Hematopoietic multipotent progenitor cell (in vitro differentiated cells): Measurements from ENCODE around the gene TNXB. TPM values are rescaled to one million over a fixed set of nuclear protein-coding genes. Genes with fewer than 3 reads are reported as not detected.
"Not testable (repeated sequence)": the region's sequence is repeated elsewhere in the genome, so short reads cannot be mapped to it uniquely, and the experiment has no call there.

ENCODE experiments used
- DNase-seq, 3 donors: peaks; one replicate each; pipeline ENCODE4 v3.0.0-alpha.2; 2011 to 2015; ENCODE audit warnings: low read depth in 2 of 3, low spot score in 2 of 3
- small RNA-seq: library from RNA; depleted of rRNA; stranded (forward); fragments of <200 nt; gene quantifications from one replicate; pipeline ENCODE3, GENCODE V24; 2012
- total RNA-seq: library from RNA; depleted of rRNA; stranded (reverse); fragments of >200 nt; gene quantifications from one replicate; pipeline ENCODE4 v1.2.3, GENCODE V29; 2012

TNXB gene
- total RNA-seq, 1 donor: 1.1 TPM

- not testable (repeated sequence) for DNase-seq
These were observed 100.5 kb downstream of the TNXB start for GRCh38 chr6:32008616-32009015.

GRCh38 chr6:32008037-32008436 is 101.1 kb downstream of the TNXB start:
- not testable (repeated sequence) for DNase-seq

- not testable (repeated sequence) for DNase-seq
These were observed 102.1 kb downstream of the TNXB start for GRCh38 chr6:32007086-32007485.

GRCh38 chr6:32005991-32006529 is 103.1 kb downstream of the TNXB start:
- DNase-seq: not testable (repeated sequence)

GRCh38 chr6:32005538-32005880 is 103.6 kb downstream of the TNXB start:
- not testable (repeated sequence) for DNase-seq

GRCh38 chr6:32004864-32005537 is 104.1 kb downstream of the TNXB start:
- not testable (repeated sequence) for DNase-seq

- DNase-seq: not testable (repeated sequence)
These were observed 104.7 kb downstream of the TNXB start for GRCh38 chr6:32004393-32004792.

- DNase-seq: not testable (repeated sequence)
These were observed 105.8 kb downstream of the TNXB start for GRCh38 chr6:32003301-32003700.

GRCh38 chr6:32002546-32003268 is 106.4 kb downstream of the TNXB start:
- not testable (repeated sequence) for DNase-seq

GRCh38 chr6:31996385-31996784 is 112.8 kb downstream of the TNXB start:
- DNase-seq: not testable (repeated sequence)

GRCh38 chr6:31994421-31994820 is 114.7 kb downstream of the TNXB start:
- DNase-seq: not testable (repeated sequence)

Small RNA genes within 50 kb of the gene (small RNA-seq; reads per million reads assigned to genes)
- not detected for gene RNA5SP206

Other genes with a start within 250 kb of the TNXB start
- 51.7 TPM for gene NEU1, start 246.5 kb downstream of the TNXB start, total RNA-seq
- gene SLC44A4, start 230.3 kb downstream of the TNXB start, total RNA-seq: 0.81 TPM
- 128 TPM for gene EHMT2, start 211.6 kb downstream of the TNXB start, total RNA-seq
- gene ZBTB12, start 207.3 kb downstream of the TNXB start, total RNA-seq: 8.9 TPM
- 0.54 TPM for gene C2, start 181.6 kb downstream of the TNXB start, total RNA-seq
- gene CFB, start 163.2 kb downstream of the TNXB start, total RNA-seq: 0.54 TPM
- gene NELFE, start 150.4 kb downstream of the TNXB start, total RNA-seq: 44.7 TPM
- 62.7 TPM for gene SKIC2, start 150.2 kb downstream of the TNXB start, total RNA-seq
- 36.4 TPM for gene DXO, start 137.2 kb downstream of the TNXB start, total RNA-seq
- 5.9 TPM for gene C4A, start 127.3 kb downstream of the TNXB start, total RNA-seq
- gene C4B, start 94.5 kb downstream of the TNXB start, total RNA-seq: 4.6 TPM
- gene CYP21A2, start 70.9 kb downstream of the TNXB start, total RNA-seq: 0.27 TPM
- gene ATF6B, start 18.9 kb upstream of the TNXB start, total RNA-seq: 49.8 TPM
- gene FKBPL, start 20.9 kb upstream of the TNXB start, total RNA-seq: 4.0 TPM
- gene PRRT1, start 42.6 kb upstream of the TNXB start, total RNA-seq: 0.27 TPM
- 30.2 TPM for gene PPT2, start 44.8 kb upstream of the TNXB start, total RNA-seq
- gene EGFL8, start 55.3 kb upstream of the TNXB start, total RNA-seq: 5.1 TPM
- 41.7 TPM for gene AGPAT1, start 66.7 kb upstream of the TNXB start, total RNA-seq
- gene RNF5, start 69.1 kb upstream of the TNXB start, total RNA-seq: 29.1 TPM
- gene AGER, start 74.9 kb upstream of the TNXB start, total RNA-seq: 0.81 TPM
- gene PBX2, start 80.9 kb upstream of the TNXB start, total RNA-seq: 75.9 TPM
- 58.7 TPM for gene GPSM3, start 83.3 kb upstream of the TNXB start, total RNA-seq
- gene NOTCH4, start 114.7 kb upstream of the TNXB start, total RNA-seq: 3.5 TPM